ENCODE measurements around the gene CCNA1.

The CCNA1 gene

GRCh38 chr13:36430247-36431203, 1.8 kb upstream of the CCNA1 start:
- H3K36me3 ChIP-seq (ENCODE audit: control insufficient read depth, low read depth, low read length) = no peaks in the 10 kb centered on the region
- no peak overlapping the region for H3K27ac ChIP-seq (ENCODE audit: low read length)
- H3K4me3 ChIP-seq (ENCODE audit: low read length) = peak overlapping the region; percentile 69
- peaks cover 66% of the 10 kb centered on the region for H3K27me3 ChIP-seq (ENCODE audit: control insufficient read depth, insufficient read depth, low read length)
- no peaks in the 10 kb centered on the region for H3K9me3 ChIP-seq (ENCODE audit: control insufficient read depth, low read depth, low read length)
- peaks cover 5% of the 10 kb centered on the region for H3K4me1 ChIP-seq (ENCODE audit: control insufficient read depth, low read depth, low read length)
- H3K9ac ChIP-seq (ENCODE audit: low read length) = no peak overlapping the region

DNA sequence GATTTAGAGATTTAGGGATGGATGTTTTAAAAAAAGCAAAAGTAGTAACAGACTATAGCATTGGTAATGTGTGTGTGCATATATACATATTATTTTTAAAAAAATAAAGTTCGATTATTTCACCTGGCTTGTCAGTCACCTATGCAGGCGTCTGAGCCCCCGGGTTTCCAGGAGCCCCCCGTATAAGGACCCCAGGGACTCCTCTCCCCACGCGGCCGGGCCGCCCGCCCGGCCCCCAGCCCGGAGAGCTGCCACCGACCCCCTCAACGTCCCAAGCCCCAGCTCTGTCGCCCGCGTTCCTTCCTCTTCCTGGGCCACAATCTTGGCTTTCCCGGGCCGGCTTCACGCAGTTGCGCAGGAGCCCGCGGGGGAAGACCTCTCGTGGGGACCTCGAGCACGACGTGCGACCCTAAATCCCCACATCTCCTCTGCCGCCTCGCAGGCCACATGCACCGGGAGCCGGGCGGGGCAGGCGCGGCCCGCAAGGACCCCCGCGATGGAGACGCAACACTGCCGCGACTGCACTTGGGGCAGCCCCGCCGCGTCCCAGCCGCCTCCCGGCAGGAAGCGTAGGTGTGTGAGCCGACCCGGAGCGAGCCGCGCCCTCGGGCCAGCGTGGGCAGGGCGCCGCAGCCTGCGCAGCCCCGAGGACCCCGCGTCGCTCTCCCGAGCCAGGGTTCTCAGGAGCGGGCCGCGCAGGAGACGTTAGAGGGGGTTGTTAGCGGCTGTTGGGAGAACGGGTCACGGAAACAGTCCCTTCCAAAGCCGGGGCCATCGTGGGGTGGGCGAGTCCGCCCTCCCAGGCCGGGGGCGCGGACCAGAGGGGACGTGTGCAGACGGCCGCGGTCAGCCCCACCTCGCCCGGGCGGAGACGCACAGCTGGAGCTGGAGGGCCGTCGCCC, 840 bp upstream of the CCNA1 start:
- Histone ChIP-seq H3K36me3 (ENCODE audit: control insufficient read depth, low read depth, low read length) (no peaks in the 10 kb centered on the region), H3K4me3 (ENCODE audit: low read length) (peak overlapping the region; percentile 69), H3K9ac (ENCODE audit: low read length) (no peak overlapping the region), H3K9me3 (ENCODE audit: control insufficient read depth, low read depth, low read length) (no peaks in the 10 kb centered on the region), H3K4me1 (ENCODE audit: control insufficient read depth, low read depth, low read length) (peaks cover 5% of the 10 kb centered on the region), H3K27me3 (ENCODE audit: control insufficient read depth, insufficient read depth, low read length) (peaks cover 66% of the 10 kb centered on the region), H3K27ac (ENCODE audit: low read length) (no peak overlapping the region)

- Histone ChIP-seq H3K27me3 (ENCODE audit: control insufficient read depth, insufficient read depth, low read length) (peaks cover 32% of the 10 kb centered on the region), H3K9me3 (ENCODE audit: control insufficient read depth, low read depth, low read length) (no peaks in the 10 kb centered on the region), H3K27ac (ENCODE audit: low read length) (no peak overlapping the region)
Observed at GRCh38 chr13:36436811-36437210, 4.5 kb downstream of the CCNA1 start.

DNA sequence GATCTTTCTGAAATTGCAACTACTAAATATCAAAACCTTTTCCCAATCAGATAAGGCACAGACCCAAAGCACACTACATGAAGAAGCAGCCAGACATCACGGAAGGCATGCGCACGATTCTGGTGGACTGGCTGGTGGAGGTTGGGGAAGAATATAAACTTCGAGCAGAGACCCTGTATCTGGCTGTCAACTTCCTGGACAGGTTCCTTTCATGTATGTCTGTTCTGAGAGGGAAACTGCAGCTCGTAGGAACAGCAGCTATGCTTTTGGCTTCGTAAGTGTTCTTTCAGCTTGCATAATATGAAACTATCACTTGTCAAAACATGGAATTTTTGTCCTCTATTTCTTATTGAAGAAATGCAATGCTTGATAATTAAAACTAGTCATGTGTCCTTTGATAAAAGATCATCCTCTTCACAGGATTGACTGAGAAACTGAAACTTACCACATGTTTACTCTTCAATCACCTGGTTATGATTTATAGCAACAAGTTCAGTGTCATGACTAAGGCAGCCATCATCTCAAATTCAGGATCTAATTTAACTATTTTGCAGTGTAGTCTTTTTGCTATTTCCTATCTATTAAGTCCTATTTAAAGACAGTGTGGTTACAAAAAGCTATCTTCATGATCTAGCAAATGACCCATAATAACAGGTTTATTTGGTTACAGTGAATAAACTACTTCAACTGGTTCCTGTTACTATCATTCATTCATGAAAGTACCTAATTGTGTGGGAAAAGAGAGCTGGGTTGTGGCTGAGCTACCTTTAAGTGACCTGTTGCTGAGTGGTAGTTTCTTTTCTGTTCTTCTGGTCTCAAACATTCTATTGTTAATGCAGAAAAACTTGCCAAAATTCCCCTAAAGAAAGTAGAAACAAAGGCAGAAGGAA, 6.5 kb downstream of the CCNA1 start:
- Histone ChIP-seq H3K4me3 (ENCODE audit: low read length) (no peak overlapping the region), H3K27ac (ENCODE audit: low read length) (no peak overlapping the region), H3K27me3 (ENCODE audit: control insufficient read depth, insufficient read depth, low read length) (peaks cover 14% of the 10 kb centered on the region), H3K4me1 (ENCODE audit: control insufficient read depth, low read depth, low read length) (no peaks in the 10 kb centered on the region), H3K36me3 (ENCODE audit: control insufficient read depth, low read depth, low read length) (no peaks in the 10 kb centered on the region), H3K9ac (ENCODE audit: low read length) (no peak overlapping the region), H3K9me3 (ENCODE audit: control insufficient read depth, low read depth, low read length) (no peaks in the 10 kb centered on the region)

More at GRCh38 chr13:36436811-36437210, 4.5 kb downstream of the CCNA1 start:
- H3K9ac ChIP-seq (ENCODE audit: low read length) = no peak overlapping the region
- no peak overlapping the region for H3K4me3 ChIP-seq (ENCODE audit: low read length)
- H3K36me3 ChIP-seq (ENCODE audit: control insufficient read depth, low read depth, low read length) = no peaks in the 10 kb centered on the region
- no peaks in the 10 kb centered on the region for H3K4me1 ChIP-seq (ENCODE audit: control insufficient read depth, low read depth, low read length)

- no peaks in the 10 kb centered on the region for H3K27me3 ChIP-seq (ENCODE audit: control insufficient read depth, insufficient read depth, low read length)
- no peak overlapping the region for H3K4me3 ChIP-seq (ENCODE audit: low read length)
- no peak overlapping the region for H3K9ac ChIP-seq (ENCODE audit: low read length)
- peaks cover 4% of the 10 kb centered on the region for H3K4me1 ChIP-seq (ENCODE audit: control insufficient read depth, low read depth, low read length)
- no peaks in the 10 kb centered on the region for H3K9me3 ChIP-seq (ENCODE audit: control insufficient read depth, low read depth, low read length)
- no peaks in the 10 kb centered on the region for H3K36me3 ChIP-seq (ENCODE audit: control insufficient read depth, low read depth, low read length)
- no peak overlapping the region for H3K27ac ChIP-seq (ENCODE audit: low read length)
Observed at GRCh38 chr13:36445278-36445677, 13.0 kb downstream of the CCNA1 start.

DNA sequence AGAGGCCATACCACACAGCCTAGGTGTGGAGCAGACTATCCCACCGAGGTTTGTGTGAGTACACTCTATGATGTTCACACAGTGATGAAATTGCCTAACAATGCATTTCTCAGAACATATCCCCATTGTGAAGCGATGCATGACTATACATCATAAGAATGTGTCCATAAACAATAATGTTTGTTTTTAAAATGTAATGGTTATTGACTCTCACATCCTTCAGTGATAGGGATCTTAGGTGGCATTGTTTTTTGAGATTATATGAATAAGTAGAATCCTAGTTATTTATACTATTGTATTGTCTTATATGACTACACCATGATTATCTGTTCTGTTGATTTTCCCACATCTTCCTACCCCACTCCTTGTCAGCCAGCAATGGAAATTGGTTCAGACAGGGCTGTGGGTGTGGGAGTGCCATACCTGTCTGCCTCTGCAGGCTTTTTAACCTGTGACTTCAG, 13.6 kb downstream of the CCNA1 start:
- H3K4me1 ChIP-seq (ENCODE audit: control insufficient read depth, low read depth, low read length) = peaks cover 4% of the 10 kb centered on the region
- H3K27ac ChIP-seq (ENCODE audit: low read length) = no peak overlapping the region
- H3K27me3 ChIP-seq (ENCODE audit: control insufficient read depth, insufficient read depth, low read length) = no peaks in the 10 kb centered on the region
- H3K36me3 ChIP-seq (ENCODE audit: control insufficient read depth, low read depth, low read length) = no peaks in the 10 kb centered on the region
- H3K4me3 ChIP-seq (ENCODE audit: low read length) = no peak overlapping the region
- no peaks in the 10 kb centered on the region for H3K9me3 ChIP-seq (ENCODE audit: control insufficient read depth, low read depth, low read length)
- no peak overlapping the region for H3K9ac ChIP-seq (ENCODE audit: low read length)

DNA sequence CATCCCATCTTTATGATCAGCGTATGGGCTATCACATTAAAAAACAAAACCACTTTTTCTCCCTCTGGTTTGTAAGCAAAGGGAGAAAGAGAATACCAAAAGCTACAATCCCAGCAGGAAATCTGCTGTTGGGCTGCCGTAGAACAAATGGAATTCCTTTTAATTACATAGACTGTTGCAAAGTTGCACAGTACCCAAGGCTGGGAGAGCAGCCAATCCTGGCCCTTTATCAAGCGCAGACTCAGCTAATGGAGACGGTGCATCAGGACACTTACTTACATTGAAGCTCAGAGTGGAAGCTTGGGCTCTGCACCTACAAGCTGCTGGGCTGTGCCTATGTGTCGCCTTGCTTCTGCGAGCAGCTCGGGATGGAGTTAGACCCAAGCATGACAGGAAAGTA, 15.2 kb downstream of the CCNA1 start:
- H3K4me3 ChIP-seq (ENCODE audit: low read length) = no peak overlapping the region
- no peaks in the 10 kb centered on the region for H3K27me3 ChIP-seq (ENCODE audit: control insufficient read depth, insufficient read depth, low read length)
- H3K9ac ChIP-seq (ENCODE audit: low read length) = no peak overlapping the region
- H3K27ac ChIP-seq (ENCODE audit: low read length) = no peak overlapping the region
- peaks cover 4% of the 10 kb centered on the region for H3K4me1 ChIP-seq (ENCODE audit: control insufficient read depth, low read depth, low read length)
- H3K36me3 ChIP-seq (ENCODE audit: control insufficient read depth, low read depth, low read length) = no peaks in the 10 kb centered on the region
- H3K9me3 ChIP-seq (ENCODE audit: control insufficient read depth, low read depth, low read length) = no peaks in the 10 kb centered on the region

DNA sequence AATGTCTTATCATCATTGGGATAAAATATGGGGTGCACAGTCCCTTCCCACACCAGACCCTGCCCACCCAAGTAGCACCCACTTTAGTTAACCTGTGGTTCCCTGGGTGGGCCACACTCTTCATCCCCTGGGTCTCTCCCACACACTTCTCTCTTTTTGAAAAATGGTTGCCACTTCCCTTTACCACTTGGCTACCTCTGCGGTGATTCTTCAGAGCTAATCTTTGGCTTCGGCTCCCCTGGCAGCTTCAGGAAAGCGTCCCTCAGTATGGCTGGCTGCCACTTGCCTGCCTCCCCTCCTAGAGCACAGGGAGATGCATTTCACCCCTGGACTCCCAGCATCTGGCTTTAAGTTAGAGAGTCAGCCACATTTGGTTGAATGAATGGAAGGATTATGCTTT, 18.2 kb downstream of the CCNA1 start:
- Histone ChIP-seq H3K27me3 (ENCODE audit: control insufficient read depth, insufficient read depth, low read length) (no peaks in the 10 kb centered on the region), H3K4me1 (ENCODE audit: control insufficient read depth, low read depth, low read length) (peaks cover 21% of the 10 kb centered on the region), H3K9me3 (ENCODE audit: control insufficient read depth, low read depth, low read length) (no peaks in the 10 kb centered on the region), H3K36me3 (ENCODE audit: control insufficient read depth, low read depth, low read length) (no peaks in the 10 kb centered on the region), H3K4me3 (ENCODE audit: low read length) (no peak overlapping the region), H3K9ac (ENCODE audit: low read length) (no peak overlapping the region), H3K27ac (ENCODE audit: low read length) (no peak overlapping the region)

DNA sequence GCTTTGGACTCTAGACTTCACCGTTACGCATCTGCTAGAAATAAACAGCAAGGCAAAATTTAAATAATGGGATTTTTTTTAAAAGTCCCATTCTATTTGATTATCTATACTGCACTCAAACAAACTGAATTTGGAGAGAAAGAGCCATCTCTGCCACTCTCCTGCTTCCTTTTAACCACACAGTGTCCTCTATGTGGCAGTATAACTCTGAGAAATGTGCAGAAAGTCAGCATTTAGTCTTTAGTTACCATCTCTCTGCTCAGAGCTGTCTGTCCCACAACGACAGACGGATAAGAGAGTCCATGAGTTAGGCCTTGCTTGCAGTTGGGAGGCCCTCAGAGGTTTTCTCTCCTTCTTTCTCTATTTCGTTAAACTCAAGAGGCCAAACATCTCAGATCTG, 21.2 kb downstream of the CCNA1 start:
- Histone ChIP-seq H3K27ac (ENCODE audit: low read length) (no peak overlapping the region), H3K36me3 (ENCODE audit: control insufficient read depth, low read depth, low read length) (no peaks in the 10 kb centered on the region), H3K9ac (ENCODE audit: low read length) (no peak overlapping the region), H3K9me3 (ENCODE audit: control insufficient read depth, low read depth, low read length) (no peaks in the 10 kb centered on the region), H3K4me1 (ENCODE audit: control insufficient read depth, low read depth, low read length) (peaks cover 20% of the 10 kb centered on the region), H3K27me3 (ENCODE audit: control insufficient read depth, insufficient read depth, low read length) (no peaks in the 10 kb centered on the region), H3K4me3 (ENCODE audit: low read length) (no peak overlapping the region)

GRCh38 chr13:36454121-36454520, 21.8 kb downstream of the CCNA1 start:
- no peaks in the 10 kb centered on the region for H3K9me3 ChIP-seq (ENCODE audit: control insufficient read depth, low read depth, low read length)
- no peaks in the 10 kb centered on the region for H3K36me3 ChIP-seq (ENCODE audit: control insufficient read depth, low read depth, low read length)
- no peak overlapping the region for H3K9ac ChIP-seq (ENCODE audit: low read length)
- H3K4me1 ChIP-seq (ENCODE audit: control insufficient read depth, low read depth, low read length) = peaks cover 20% of the 10 kb centered on the region
- no peak overlapping the region for H3K27ac ChIP-seq (ENCODE audit: low read length)
- no peaks in the 10 kb centered on the region for H3K27me3 ChIP-seq (ENCODE audit: control insufficient read depth, insufficient read depth, low read length)
- H3K4me3 ChIP-seq (ENCODE audit: low read length) = no peak overlapping the region

DNA sequence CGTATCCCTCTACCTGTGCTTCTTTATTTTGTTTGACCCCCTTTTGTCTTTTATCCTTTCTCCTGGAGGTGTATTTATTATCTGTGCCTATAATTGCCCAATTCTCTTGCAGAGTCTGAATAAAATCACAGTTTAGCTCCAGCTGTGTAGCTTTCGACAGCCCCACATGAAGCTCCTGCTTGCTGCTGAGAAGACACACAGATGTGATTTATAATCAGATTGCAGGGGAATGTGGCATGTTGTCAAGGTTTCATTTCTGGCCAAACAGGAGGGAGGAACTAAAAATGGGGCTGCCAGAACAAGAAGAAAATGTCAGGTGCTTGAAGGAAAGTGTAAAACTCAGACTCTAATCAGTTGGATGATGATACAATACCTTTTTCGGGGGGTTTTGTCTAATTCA, 22.7 kb downstream of the CCNA1 start:
- Histone ChIP-seq H3K36me3 (ENCODE audit: control insufficient read depth, low read depth, low read length) (no peaks in the 10 kb centered on the region), H3K27ac (ENCODE audit: low read length) (no peak overlapping the region), H3K9me3 (ENCODE audit: control insufficient read depth, low read depth, low read length) (no peaks in the 10 kb centered on the region), H3K4me3 (ENCODE audit: low read length) (no peak overlapping the region), H3K27me3 (ENCODE audit: control insufficient read depth, insufficient read depth, low read length) (no peaks in the 10 kb centered on the region), H3K9ac (ENCODE audit: low read length) (no peak overlapping the region), H3K4me1 (ENCODE audit: control insufficient read depth, low read depth, low read length) (peaks cover 20% of the 10 kb centered on the region)
